ENCODE results near the gene B4GALT6.

DNA sequence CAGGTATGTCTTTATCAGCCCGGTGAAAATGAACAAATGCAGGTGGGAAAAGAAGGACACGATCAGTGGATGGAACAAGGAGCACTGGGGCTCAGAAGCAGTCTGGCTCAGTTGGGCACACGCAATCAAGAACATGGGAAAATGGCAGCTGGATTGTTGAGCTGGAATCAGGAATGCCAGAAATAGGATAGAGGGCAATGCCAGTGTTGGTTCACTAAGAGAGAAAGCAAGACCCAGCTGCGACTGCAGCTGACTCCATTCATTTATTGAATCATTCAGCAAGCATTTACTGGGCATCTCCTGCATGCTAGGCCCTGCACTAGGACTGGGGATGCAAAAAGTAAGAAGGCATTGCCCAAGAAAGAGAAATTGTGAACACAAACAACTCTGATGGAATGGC, 106.3 kb downstream of the B4GALT6 start:
- TF ChIP-seq, protein P1, sequence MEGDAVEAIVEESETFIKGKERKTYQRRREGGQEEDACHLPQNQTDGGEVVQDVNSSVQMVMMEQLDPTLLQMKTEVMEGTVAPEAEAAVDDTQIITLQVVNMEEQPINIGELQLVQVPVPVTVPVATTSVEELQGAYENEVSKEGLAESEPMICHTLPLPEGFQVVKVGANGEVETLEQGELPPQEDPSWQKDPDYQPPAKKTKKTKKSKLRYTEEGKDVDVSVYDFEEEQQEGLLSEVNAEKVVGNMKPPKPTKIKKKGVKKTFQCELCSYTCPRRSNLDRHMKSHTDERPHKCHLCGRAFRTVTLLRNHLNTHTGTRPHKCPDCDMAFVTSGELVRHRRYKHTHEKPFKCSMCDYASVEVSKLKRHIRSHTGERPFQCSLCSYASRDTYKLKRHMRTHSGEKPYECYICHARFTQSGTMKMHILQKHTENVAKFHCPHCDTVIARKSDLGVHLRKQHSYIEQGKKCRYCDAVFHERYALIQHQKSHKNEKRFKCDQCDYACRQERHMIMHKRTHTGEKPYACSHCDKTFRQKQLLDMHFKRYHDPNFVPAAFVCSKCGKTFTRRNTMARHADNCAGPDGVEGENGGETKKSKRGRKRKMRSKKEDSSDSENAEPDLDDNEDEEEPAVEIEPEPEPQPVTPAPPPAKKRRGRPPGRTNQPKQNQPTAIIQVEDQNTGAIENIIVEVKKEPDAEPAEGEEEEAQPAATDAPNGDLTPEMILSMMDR (IDR thresholded peaks at IDR 0.05), result no peak
- no peak for TF ChIP-seq EZH2 (IDR thresholded peaks at IDR 0.05)
